Keratinocyte (primary cell): Measurements from ENCODE around the gene OPRL1.

ENCODE experiments used
- CTCF ChIP-seq, 3 experiments: IDR thresholded peaks in 1 of 3; conservative IDR thresholded peaks in 1 of 3; optimal IDR thresholded peaks in 1 of 3; 2 replicates in 2 of 3; 3 replicates in 1 of 3; pipeline versions ENCODE3 to v1.5.1; 2011; ENCODE audit warnings: low read length in 3 of 3, mild to moderate bottlenecking in 3 of 3, moderate library complexity in 2 of 3, control low read depth in 1 of 3, inconsistent platforms in 1 of 3; ENCODE audit not compliant: insufficient read depth in 2 of 3; ENCODE audit errors: extremely low read depth in 1 of 3
- EZH2 ChIP-seq: IDR thresholded peaks from one replicate; pipeline ENCODE4 v1.6.1; 2012; ENCODE audit warnings: inconsistent platforms, mild to moderate bottlenecking, low read length, moderate library complexity

- no peak for TF ChIP-seq CTCF (optimal IDR thresholded peaks at IDR 0.05 in 1 of 3, IDR thresholded peaks at IDR 0.05 in 1 of 3, conservative IDR thresholded peaks at IDR 0.05 in 1 of 3; ENCODE audit: extremely low read depth in 1 of 3, insufficient read depth in 2 of 3, low read length in 3 of 3)
- TF ChIP-seq EZH2: no peak
These were observed 6.9 kb downstream of the OPRL1 start for GRCh38 chr20:64086801-64087200.
